GM19238 (cell line): ENCODE data around the gene TGFBR2.

Experiments
- DNase-seq: peaks from one replicate; pipeline ENCODE4 v3.0.0; 2011; ENCODE audit warnings: low spot score; ENCODE audit not compliant: insufficient read length

Gene TGFBR2

DNA sequence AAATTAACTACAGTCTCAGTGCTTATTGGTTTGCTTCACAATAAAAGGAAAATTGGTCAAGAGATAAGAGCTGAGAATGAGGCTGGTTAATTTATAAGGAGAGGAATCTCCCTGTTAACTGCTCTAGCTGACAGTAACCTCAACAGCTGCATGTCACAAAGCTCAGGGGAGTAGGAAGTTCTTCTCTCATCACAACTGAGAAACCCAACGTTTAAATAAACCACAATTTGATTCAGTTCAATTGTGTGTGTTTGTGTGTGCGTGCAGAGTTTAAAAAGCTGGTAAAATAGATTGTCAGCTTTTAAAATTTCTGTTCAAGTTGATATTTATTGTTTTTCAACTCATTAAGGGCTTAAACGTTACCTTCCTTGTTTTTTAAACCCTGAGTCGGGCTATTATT, 3.5 kb upstream of the TGFBR2 start:
- no peak for DNase-seq

DNA sequence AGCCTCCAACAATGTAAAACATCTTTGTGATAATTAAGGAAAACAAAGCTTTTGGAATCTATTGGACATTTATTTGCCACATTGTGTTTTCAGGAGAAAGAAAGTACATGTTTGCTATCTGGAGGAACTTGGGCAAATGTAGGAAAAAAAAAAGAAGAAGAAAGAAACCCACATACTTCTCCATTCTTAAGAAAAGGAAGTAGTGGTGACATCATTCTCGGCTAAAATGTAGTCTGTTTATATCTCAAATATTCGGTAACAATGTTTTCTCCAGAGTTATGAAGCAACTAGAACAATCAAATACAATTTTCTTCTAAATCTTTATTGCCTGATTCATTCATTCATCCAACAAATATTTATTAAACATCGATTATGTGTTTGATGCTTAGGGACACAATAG, 2.3 kb upstream of the TGFBR2 start:
- DNase-seq = no peak

DNA sequence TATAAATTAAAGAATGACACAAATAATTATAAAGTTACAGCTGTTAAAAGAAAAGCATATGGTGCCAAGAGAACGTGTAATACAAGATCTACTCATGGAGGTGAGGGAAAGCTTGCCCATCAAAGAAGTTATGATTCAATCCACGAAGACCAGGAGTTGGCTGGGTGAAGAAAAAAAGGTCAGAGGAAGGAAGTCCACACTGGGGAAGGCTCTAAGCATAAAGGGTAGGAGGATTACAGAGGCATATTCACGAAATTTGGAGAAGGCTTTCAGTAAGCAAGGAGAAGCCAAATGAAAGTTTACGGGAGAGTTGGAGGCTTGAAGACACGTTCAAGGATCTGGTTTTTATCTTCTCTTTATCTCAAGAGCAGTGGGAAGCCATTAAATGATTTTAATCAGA, 1.8 kb upstream of the TGFBR2 start:
- no peak for DNase-seq

DNA sequence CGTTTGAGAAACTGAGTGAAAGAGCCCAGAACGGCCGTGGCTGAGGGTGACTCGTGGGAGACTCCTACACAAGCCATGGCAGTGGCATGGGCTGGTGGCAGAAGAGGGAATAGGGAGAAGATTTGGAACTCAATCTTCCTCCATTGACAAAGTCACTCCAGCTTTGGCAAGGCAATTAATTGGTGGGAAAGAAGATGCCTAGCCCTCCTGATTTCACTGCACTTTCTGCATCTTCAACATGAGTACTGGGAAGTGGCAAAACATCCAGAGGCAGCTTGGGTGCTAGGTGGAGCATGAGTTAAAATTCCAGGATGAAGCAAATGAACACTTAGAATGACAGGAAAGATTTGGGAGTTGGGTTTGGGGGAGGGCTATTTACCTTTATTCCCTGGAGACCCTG, 1.4 kb upstream of the TGFBR2 start:
- DNase-seq = no peak

DNA sequence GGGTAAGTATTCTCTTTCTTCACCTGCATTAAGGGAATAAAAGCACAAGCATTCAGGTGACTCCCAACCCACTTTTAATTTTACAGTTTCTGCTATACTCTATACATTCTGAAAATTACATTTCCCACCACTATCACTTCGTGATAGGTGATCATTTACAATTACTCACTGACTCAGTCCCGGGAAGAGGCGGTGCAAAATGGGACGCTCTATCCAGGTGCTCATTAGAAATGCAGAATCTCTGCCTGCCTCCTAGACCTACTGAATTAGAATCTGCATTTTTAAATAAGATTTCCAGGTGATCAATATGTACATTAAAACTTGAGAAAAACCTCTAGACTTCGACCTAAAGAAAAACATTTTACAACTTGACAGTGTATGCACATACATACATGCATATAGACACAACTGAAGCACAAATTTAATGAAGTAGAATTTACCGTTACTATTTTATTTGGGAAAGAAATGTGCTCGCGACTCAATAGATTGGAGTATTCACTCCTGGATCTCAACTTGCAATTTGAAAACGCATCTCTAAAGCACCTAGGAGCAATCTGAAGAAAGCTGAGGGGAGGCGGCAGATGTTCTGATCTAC, 598 bp upstream of the TGFBR2 start:
- DNase-seq = no peak

DNA sequence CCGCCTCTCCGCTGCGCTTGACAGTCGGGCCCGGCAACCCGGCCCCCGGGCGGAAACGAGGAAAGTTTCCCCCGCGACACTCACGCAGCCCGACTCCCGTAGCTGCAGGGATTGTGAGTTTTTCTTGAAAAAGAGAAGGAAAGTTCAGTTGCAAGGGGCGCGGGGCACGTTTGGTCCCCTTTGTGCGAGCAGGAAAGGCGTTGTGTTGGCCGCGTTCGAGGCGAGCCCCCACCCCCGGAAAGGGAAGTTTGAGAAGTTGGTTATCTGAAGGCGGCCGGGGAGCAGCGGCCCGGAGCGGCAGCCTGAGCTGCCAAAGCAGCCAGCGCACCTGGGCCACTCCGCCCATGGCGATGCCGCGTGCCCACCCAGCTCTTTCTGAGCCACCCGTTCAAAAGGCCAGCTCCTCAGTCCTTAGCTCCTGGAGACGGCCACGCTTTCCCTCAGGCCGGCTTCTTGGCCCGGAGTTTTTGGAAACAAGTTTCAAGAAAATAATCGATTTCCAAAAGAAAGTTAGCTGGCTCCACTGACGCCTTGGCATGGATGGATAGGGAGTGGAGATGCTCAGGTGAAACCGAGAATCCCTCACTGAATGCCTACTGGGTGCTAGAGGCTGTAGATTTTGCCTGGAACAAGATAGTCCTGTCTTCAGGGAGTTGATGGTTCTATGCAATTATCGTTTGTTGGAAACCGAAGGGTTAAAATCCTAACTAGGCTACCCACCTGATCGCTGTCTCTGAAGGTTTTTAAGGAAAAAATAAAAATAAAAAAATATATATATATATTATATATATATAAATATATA, 832 bp downstream of the TGFBR2 start:
- peak; percentile 34 for DNase-seq

DNA sequence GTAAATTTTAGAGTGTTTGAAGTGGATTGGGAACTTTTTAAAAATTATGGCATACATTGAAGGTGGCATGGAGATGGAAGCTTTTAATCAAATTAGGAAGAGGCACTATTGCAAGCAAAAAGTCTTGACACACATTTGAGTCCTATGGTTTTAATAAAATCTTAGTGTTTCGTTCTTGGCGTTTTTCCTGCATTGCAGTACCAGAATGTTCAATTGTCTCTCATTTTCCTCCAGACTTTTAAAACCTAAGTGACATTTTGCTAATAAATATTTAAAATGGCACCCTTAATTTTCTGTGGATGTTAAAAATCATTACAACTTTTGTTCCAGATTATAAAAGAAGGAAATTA, 2.2 kb downstream of the TGFBR2 start:
- no peak for DNase-seq

DNA sequence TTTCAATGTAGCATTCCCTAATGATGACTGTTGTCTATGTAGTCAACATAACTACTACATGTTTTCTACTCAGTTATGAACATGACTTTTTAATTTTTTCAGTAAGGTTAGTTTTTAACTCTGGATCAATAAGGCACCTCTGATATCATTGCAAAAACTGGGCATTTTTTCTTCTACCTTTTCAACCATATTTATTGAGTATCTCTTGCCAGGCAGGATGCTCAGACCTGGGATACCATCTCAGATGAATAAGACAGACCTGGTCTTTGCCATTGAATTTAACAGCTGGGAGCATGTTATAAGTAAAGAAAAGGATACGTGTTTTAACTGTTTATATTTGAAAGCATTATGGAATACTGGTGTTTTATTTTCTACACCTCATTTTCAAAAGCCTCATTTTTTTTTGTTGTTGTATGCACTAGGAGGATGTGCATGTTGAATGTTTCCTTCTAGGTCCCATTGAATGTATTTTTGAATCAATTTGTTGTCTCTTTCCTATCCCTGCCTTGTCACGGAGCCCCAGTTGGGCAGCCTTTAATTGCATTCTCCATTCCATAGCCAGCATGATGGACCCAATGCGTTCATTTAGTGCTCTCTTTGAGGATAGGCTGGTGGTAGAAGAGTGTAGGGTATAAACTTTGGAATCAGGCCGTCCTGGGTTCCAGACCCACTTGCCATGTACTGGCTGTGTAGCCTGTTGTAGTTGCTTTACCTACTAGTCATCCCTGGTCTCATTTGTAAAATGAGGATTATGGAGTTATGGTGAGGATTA, 3.7 kb downstream of the TGFBR2 start:
- DNase-seq = no peak

DNA sequence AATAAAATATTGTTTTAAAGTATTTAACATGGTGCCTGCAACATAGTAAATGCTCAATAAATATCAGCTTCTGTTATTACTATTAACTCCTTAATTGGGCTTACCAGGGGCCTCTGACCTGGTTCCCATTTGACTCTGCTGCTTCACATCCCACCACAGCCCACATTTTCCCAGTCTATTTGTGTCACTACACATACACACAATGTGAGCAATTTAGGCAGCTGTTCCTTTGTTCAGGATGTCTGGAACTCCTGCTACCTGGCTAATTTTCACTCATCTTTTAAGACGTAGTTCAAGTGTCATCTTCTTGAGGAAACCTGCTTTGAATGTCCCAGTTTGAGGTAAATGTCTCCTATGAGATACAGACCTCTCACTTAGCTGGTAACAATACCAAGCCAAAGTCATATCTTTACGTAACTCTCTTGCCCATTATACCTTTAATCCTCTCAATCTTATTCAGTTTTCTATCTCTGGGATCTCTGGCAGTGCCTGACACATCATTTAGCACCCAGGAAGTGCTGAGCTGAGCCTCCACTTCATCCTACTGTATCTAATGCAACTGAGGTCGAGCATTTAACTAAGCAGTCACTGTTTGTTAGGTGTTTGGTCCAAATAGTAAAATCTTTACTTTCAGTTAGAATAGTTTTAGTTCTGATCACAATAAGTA, 4.4 kb downstream of the TGFBR2 start:
- no peak for DNase-seq

DNA sequence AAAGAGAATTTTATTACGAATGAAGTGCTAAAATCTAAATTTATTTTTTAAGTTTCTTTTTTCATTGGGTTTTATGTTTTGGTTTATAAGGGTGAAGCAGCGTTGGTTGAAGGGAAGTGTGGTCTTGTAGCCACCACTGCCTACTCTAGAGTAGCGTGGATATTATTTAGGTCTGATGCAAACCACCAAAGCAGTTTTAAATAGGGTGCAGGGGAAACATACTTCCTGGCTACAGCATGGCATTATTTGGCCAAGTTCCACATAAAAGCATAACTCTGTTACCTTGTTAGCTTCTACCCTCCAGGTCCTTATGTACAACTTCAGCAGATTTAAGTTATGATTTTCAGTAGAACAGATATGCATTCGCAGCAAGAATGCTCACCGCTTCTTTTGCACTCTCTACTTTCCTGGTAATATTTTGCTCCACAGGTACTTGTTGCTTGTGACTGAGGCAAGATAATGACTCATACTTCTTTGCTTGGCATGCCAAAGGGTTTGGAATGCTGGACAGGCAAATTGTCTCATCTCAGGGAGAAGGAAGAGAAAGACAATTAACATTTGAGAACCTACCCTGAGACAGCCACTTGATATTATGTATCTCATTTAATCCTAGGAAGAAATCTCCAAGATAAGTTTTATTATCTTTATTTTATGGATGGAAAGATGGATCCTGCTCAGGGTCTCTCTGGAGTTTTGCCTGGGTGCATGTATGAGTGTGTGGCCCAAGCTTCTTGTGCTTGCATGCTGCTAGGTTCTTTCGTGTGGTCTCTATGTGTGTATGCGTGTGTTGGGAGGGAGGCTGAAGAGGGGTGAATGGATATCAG, 5.4 kb downstream of the TGFBR2 start:
- no peak for DNase-seq

DNA sequence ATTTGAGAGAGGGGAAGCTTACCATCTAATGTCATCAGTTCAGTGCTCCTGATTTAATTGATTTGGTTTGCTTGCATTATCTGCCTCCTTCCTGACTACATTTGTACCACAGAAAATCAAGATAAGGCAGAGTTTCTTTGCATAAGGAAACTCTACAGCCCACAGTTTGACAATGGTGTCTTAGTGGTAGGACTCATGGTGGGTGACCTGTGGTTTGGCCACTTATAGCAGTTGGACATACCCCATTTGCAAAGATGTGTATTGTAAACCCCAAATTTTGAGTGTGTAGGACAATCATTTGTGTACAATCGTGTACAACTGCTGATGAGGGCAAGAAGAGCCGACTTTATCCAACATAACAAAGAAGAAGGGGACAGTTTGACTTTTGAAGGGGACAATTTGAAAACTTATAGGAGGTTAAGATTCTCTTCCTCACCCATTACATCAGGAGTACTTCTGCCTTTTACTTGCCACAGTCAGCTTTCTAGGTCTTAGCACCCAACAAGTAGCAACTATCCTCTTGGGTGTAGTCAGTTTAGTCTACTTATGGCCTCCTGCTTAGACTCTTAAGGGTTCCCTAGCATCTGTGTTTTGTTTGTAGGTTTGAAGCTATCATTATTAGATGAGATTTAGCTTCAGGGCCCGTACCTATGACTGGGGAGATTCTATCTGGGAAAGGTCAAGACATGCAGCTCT, 6.2 kb downstream of the TGFBR2 start:
- no peak for DNase-seq

DNA sequence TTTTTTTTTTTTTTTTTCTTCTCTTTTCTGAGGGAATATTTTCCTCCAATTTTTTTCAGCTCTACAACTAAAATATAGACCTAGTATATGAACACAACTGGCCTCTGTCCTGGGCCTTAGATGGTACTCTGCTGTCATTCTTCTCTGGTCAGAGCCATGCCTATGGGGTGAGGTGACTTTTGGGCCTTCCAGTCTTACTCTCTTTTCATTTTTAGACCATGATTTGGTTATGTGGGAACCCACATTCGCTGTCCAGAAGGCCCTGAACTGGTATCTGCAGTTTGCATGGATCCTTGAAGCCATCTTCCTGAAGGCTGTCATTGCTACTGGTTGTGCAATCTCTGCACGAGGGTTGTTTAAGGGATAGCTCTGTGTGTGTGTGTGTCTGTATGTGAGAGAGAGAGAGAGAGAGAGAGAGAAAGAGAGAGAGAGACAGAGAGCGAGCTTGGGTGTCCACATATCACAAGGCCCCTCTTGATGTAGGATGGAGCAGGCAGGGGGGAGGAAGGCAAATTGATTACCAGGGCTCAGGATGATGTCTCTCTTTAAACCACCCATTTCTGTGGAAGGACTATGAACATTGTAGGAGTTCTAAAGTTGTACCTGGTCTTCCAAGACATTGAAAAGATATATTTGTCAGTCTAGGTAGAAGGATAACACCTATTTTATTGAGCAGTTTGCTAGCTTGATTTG, 6.9 kb downstream of the TGFBR2 start:
- DNase-seq = no peak

DNA sequence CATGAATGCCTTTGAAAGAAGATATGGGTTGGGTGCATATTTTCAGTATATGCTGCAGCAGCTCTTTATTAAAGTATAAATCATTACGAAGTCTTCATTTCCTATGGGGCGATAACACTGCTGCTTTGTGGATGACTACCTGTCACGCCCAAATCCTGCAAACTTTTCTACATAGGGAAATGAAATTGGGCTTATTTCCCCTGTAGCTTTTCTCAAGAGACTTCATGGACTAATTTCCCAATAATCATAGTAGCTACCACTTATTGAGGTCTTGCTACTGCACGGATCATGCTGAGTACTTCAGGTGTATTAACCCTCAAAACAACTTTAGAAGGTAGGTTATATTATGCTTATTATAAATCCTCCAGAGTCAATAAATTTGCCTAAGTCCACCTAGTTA, 8.0 kb downstream of the TGFBR2 start:
- no peak for DNase-seq

DNA sequence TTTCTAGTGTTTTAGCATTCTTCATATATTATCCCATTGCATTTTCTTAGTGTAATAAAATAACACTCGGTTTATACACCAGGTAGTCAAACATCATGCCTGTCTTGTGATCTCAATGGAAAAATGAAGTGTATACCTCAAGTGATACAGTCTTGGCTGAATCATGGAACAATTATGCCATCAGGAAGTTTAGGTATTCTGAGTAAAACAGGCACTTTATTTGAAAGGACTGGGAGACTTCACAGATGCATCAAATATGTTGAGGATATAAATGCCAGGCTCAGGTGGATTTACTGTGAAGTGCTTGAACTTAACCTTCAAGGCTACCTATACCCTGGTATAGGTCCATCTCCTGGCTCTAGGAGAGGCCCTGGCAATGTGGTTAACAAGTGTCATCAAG, 8.5 kb downstream of the TGFBR2 start:
- DNase-seq = no peak

DNA sequence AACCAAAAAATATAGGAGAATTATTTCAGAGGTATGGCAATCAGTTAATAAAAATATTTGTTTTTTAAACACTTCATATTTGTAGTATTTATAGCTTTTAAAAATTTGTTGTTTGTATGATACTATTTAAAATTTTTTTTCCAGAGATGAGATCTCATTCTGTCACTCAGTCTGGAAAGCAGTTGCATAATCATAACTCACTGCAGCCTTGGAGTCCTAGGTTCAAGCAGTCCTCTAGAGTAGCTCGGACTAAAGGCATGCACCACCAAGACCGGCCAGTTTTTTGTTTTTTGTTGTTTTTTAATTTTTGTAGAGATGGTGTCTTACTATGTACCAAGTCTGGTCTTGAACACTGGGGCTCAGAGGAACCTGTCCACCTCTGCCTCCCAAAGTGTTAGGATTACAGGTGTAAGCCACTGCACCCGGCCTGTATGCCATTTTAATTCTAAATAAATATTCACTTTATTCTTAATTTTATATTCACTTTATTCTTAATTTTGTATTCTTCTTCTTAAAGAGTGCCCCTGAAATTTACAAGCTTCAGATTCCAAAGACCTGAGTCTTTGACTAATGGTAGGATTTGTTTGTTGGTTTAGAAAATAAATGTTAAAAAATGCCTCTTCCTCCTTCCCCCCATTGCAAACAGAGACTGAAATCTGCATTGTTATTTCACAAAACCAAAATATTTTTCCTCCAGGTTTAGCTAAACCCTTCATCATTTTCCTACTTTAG, 9.4 kb downstream of the TGFBR2 start:
- no peak for DNase-seq

DNA sequence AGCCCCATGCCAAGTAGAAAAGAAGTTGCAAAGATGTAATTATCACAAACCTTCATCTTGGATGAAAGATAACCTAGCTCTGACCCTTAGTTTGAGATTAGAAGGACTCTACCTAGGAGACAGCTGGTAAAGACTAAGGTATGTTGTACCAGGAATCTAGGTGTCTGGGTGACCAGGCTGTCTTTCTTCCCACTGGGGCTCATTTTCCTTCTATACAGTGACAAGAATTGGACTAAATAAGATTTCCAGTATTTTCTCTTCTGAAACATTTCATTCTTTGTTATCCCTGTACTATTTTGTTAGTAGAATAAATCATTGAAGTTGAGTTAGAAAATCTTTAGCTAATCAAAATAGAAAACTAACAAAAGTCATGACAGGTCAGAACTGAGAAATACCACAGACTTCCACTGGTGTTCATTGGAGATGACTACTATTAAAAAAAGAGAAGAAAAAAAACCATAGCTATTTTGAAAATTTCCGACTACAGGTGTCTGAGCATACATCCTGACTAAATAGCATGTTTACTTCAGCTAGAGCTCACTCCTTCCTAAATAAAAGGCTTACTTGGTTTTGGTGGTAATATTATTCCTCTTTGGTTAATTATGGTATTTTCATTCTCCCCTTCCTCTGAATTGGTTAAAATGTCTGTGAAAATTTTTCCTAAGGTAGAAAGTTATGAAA, 10.1 kb downstream of the TGFBR2 start:
- no peak for DNase-seq

DNA sequence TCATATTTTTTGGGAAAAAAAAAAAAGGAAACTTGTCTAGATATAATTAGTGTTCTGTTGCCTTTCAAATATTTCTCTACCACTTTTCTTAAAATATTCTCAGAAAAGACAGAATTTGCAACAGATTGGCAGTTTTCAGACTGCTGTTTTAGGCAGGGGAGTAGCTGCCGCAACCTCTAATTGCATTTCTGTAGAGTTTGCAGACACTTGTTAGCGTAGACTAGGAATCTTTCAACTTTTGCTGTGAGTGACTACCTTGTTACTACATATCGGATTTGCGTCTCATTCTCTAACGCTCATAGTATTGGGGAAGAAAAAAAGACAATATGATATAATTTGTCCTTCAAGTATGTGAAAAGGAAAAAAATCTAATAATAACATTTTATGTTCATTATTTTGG, 10.7 kb downstream of the TGFBR2 start:
- no peak for DNase-seq

DNA sequence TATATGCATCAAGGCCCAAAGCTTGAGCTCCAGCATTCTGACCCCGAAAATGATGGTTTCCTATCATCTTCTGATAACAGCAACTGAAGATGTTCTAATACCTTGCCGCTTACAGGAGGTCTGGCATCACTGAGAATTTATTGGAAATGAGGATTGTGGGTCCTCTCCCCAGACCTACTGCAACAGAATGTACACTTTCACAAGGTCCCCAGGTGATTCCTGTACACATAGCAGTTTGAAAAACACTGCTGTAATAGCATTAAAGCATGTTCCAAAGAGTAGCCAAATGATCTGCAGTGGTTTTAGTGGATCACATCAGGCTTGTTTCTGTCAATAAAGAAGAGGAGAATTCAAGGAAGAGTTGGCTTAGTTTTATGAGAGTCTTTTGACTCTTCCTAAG, 11.3 kb downstream of the TGFBR2 start:
- no peak for DNase-seq

DNA sequence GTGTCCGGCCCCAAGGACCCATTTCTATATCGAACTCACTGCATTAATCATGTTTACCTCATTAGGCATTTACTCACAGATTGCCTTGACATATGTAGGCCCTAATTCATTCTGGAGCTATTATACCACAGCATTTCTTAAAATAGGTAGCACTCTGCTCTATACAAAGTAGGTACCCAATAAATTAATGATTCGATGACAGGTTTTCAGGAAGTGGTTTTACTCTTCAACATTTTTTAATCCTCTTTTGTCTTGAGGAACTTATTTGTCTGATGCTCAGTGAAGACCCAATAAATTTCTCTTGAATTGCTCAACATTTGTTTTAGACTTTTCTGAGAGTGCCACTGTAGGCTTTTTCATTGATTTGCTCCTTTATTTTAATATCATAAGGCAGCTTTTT, 12.1 kb downstream of the TGFBR2 start:
- DNase-seq = no peak
